ENCODE data around the gene SRP68. TPM values are rescaled to one million over a fixed set of nuclear protein-coding genes. Genes with fewer than 3 reads are reported as not detected.

The SRP68 gene
- total and polyA plus RNA-seq, 4 donors, result 17.7 to 36.7 (median 28.7) TPM

- TF ChIP-seq HNF4G (IDR thresholded peaks at IDR 0.05), result no peak
- no peak for TF ChIP-seq ZBTB33 (IDR thresholded peaks at IDR 0.05)
- TF ChIP-seq MAX (IDR thresholded peaks at IDR 0.05), result no peak
- no peak for TF ChIP-seq SP1 (IDR thresholded peaks at IDR 0.05)
- TF ChIP-seq EGR1 (IDR thresholded peaks at IDR 0.05; ENCODE audit: low read depth in 2 of 2), result no peak
- TF ChIP-seq RXRA (IDR thresholded peaks at IDR 0.05), result no peak
- no peak for TF ChIP-seq CTCF (IDR thresholded peaks at IDR 0.05; ENCODE audit: low read depth, low read length, missing input control)
- no peak for TF ChIP-seq NR2F2 (IDR thresholded peaks at IDR 0.05)
- TF ChIP-seq RAD21 (IDR thresholded peaks at IDR 0.05), result no peak
- no peak for TF ChIP-seq TAF1 (conservative IDR thresholded peaks at IDR 0.05)
- TF ChIP-seq FOXA1 (IDR thresholded peaks at IDR 0.05), result no peak
- Histone ChIP-seq H3K4me1 (ENCODE audit: control insufficient read depth in 4 of 4, insufficient read depth in 4 of 4, low read length in 3 of 4) (peaks cover 0 to 7% (median 5%) of the 10 kb centered on the region in 4 donors), H3K9me3 (ENCODE audit: control insufficient read depth in 4 of 4, low read length in 3 of 4) (no peaks in the 10 kb centered on the region), H3K4me3 (ENCODE audit: low read depth in 1 of 3, low read length in 3 of 3) (no peak overlapping the region), H3K27me3 (ENCODE audit: control insufficient read depth in 4 of 4, insufficient read depth in 4 of 4, low read length in 3 of 4) (no peaks in the 10 kb centered on the region), H3K36me3 (ENCODE audit: control insufficient read depth in 4 of 4, insufficient read depth in 3 of 4, low read depth in 1 of 4, low read length in 3 of 4) (no peaks in the 10 kb centered on the region), H3K9ac (ENCODE audit: low read depth in 1 of 2, low read length in 2 of 2) (no peak overlapping the region), H3K27ac (ENCODE audit: low read depth in 1 of 2, low read length in 2 of 2) (no peak overlapping the region)
- WGBS, result 92% methylated on average over 5 of the region's 5 CpGs
- DNase-seq (ENCODE audit: low spot score), result no peak
Measured at GRCh38 chr17:76120658-76121008, 48.3 kb upstream of the SRP68 start.

- H3K27ac ChIP-seq (ENCODE audit: low read depth in 1 of 2, low read length in 2 of 2), result no peak overlapping the region
- no peak overlapping the region for H3K9ac ChIP-seq (ENCODE audit: low read depth in 1 of 2, low read length in 2 of 2)
- H3K36me3 ChIP-seq (ENCODE audit: control insufficient read depth in 4 of 4, insufficient read depth in 3 of 4, low read depth in 1 of 4, low read length in 3 of 4), result no peaks in the 10 kb centered on the region
- no peak overlapping the region for H3K4me3 ChIP-seq (ENCODE audit: low read depth in 1 of 3, low read length in 3 of 3)
- no peak for DNase-seq (ENCODE audit: low spot score)
- TF ChIP-seq GABPA (IDR thresholded peaks at IDR 0.05 in 1 of 2, conservative IDR thresholded peaks at IDR 0.05 in 1 of 2), result no peak
- TF ChIP-seq HNF4G (IDR thresholded peaks at IDR 0.05), result no peak
- TF ChIP-seq FOXA1 (IDR thresholded peaks at IDR 0.05), result no peak
- TF ChIP-seq RXRA (IDR thresholded peaks at IDR 0.05), result no peak
- no peak for TF ChIP-seq ATF3 (IDR thresholded peaks at IDR 0.05)
- TF ChIP-seq ZBTB33 (IDR thresholded peaks at IDR 0.05), result no peak
- TF ChIP-seq HNF4A (conservative IDR thresholded peaks at IDR 0.05), result no peak
- no peak for TF ChIP-seq SP1 (IDR thresholded peaks at IDR 0.05)
- TF ChIP-seq TAF1 (conservative IDR thresholded peaks at IDR 0.05), result no peak
- no peak for TF ChIP-seq MAX (IDR thresholded peaks at IDR 0.05)
- no peak for TF ChIP-seq CTCF (IDR thresholded peaks at IDR 0.05; ENCODE audit: low read depth, low read length, missing input control)
- 85% methylated on average over 19 of the region's 19 CpGs for WGBS
- H3K4me1 ChIP-seq (ENCODE audit: control insufficient read depth in 4 of 4, insufficient read depth in 4 of 4, low read length in 3 of 4), result peaks cover 0 to 7% (median 5%) of the 10 kb centered on the region in 4 donors
- no peaks in the 10 kb centered on the region for H3K27me3 ChIP-seq (ENCODE audit: control insufficient read depth in 4 of 4, insufficient read depth in 4 of 4, low read length in 3 of 4)
- no peaks in the 10 kb centered on the region for H3K9me3 ChIP-seq (ENCODE audit: control insufficient read depth in 4 of 4, low read length in 3 of 4)
Measured at GRCh38 chr17:76119409-76120371, 47.4 kb upstream of the SRP68 start.
